A549 (cell line): ENCODE data around the gene ADCY7. TPM values are rescaled to one million over a fixed set of nuclear protein-coding genes. Genes with fewer than 3 reads are reported as not detected.

Experiments used
- ATAC-seq, 2 experiments: fragments of 200-7000 bp in 1 of 2; fragments of >200 bp in 1 of 2; cut with Nextera tagmentation in 1 of 2; cut with Tn5 transposase in 1 of 2; 3 replicates each; pipeline versions ENCODE4 v1.8.0 to v1.9.1; 2018 to 2020; ENCODE audit warnings: mild to moderate bottlenecking in 1 of 2, moderate library complexity in 1 of 2
- CTCF ChIA-PET: fragments of 300-600 bp; sonication (Branson Sonifier 250); formaldehyde crosslinking; extraction: SDS; loops from one replicate; lab custom pipeline; 2021; ENCODE audit warnings: antibody characterized with exemption, inconsistent platforms; lab: Yijun Ruan, JAX
- POLR2A ChIA-PET: fragments of 350-600 bp; formaldehyde crosslinking; extraction: SDS; loops from one replicate; lab custom pipeline; 2021; ENCODE audit warnings: antibody characterized with exemption, inconsistent platforms; lab: Yijun Ruan, JAX
- DNase-seq, 2 experiments: peaks; one replicate each; pipeline versions ENCODE4 v3.0.0 to v3.0.0-alpha.2; 2011 to 2016; ENCODE audit warnings: low read depth in 1 of 2, low spot score in 1 of 2
- FAIRE-seq: peaks from 2 replicates; lab custom pipeline; 2011; peaks lifted over from hg19 to GRCh38; lab: Jason Lieb, UNC
- H3K27ac ChIP-seq, 2 experiments: fragments of >200 bp; sonication (Bioruptor Twin); formaldehyde crosslinking; 3 replicates each; pipeline ENCODE4 v1.5.1; 2016 to 2017
- H3K4me1 ChIP-seq: fragments of >200 bp; sonication (Bioruptor Twin); formaldehyde crosslinking; 3 replicates; pipeline ENCODE4 v1.6.1; 2016
- H3K4me2 ChIP-seq: fragments of >200 bp; sonication (Bioruptor Twin); formaldehyde crosslinking; 3 replicates; pipeline ENCODE4 v1.6.1; 2016
- H3K4me3 ChIP-seq: fragments of >200 bp; sonication (Bioruptor Twin); formaldehyde crosslinking; 3 replicates; pipeline ENCODE4 v1.5.1; 2016
- H3K9me3 ChIP-seq: fragments of >200 bp; sonication (Bioruptor Twin); formaldehyde crosslinking; 3 replicates; pipeline ENCODE4 v1.6.1; 2016
- BHLHE40 ChIP-seq: IDR thresholded peaks from 2 replicates; pipeline ENCODE4 v1.6.1; 2012; ENCODE audit warnings: low read depth, low read length, inconsistent platforms
- CHD2 ChIP-seq: fragments of 150-350 bp; IDR thresholded peaks from 2 replicates; pipeline ENCODE4 v1.6.1; 2014; ENCODE audit warnings: low read length; ENCODE audit not compliant: partially characterized antibody
- E2F6 ChIP-seq: IDR thresholded peaks from 2 replicates; pipeline ENCODE4 v1.6.1; 2012; ENCODE audit warnings: low read depth, borderline replicate concordance
- ELK1 ChIP-seq: fragments of 150-350 bp; IDR thresholded peaks from 2 replicates; pipeline ENCODE4 v1.6.1; 2014; ENCODE audit warnings: low read depth, mild to moderate bottlenecking, low read length
- HDAC2 ChIP-seq: fragments of 200-600 bp; sonication (generic); IDR thresholded peaks from 2 replicates; pipeline ENCODE4 v1.6.1; 2016
- HOXB5 ChIP-seq: fragments of 250-450 bp; sonication (Bioruptor Pico); IDR thresholded peaks from 2 replicates; pipeline ENCODE4 v1.5.0; 2020; ENCODE audit warnings: mild to moderate bottlenecking, moderate library complexity
- KDM1A ChIP-seq: fragments of 200-600 bp; sonication (generic); IDR thresholded peaks from 2 replicates; pipeline ENCODE4 v1.6.1; 2016; ENCODE audit warnings: low read depth, mild to moderate bottlenecking
- KDM5A ChIP-seq: fragments of 200-600 bp; sonication (generic); IDR thresholded peaks from 2 replicates; pipeline ENCODE4 v1.6.1; 2016; ENCODE audit warnings: antibody characterized with exemption, mild to moderate bottlenecking
- NPAS2 ChIP-seq: fragments of 250-450 bp; sonication (Bioruptor Pico); IDR thresholded peaks from 2 replicates; pipeline ENCODE4 v1.8.0; 2022; ENCODE audit warnings: mild to moderate bottlenecking, moderate library complexity, borderline replicate concordance
- NR3C1 ChIP-seq: fragments of >200 bp; sonication (Bioruptor Twin); formaldehyde crosslinking; IDR thresholded peaks from 3 replicates; pipeline ENCODE4 v1.6.1; 2017
- POLR2A ChIP-seq: IDR thresholded peaks from 2 replicates; pipeline ENCODE4 v1.6.1; 2012; ENCODE audit warnings: mild to moderate bottlenecking, low read length
- RARB ChIP-seq: fragments of 250-450 bp; sonication (Bioruptor Pico); IDR thresholded peaks from 2 replicates; pipeline ENCODE4 v1.8.0; 2021; ENCODE audit warnings: mild to moderate bottlenecking, moderate library complexity
- ZFP36 ChIP-seq: fragments of 450-650 bp; IDR thresholded peaks from 2 replicates; pipeline ENCODE4 v1.6.1; 2014; ENCODE audit warnings: borderline replicate concordance; ENCODE audit not compliant: partially characterized antibody
- WGBS: methylation state at CpG from one replicate; pipeline ENCODE4 v1.1.6; 2017; ENCODE audit errors: missing lambda C conversion rate; 5-methylcytosine and 5-hydroxymethylcytosine counted together
- polyA plus RNA-seq, 4 experiments: library from polyadenylated mRNA; depleted of rRNA in 3 of 4; stranded (reverse); fragments of >200 nt; fragmentation: RNase III in 1 of 4; extraction: RNeasy Plus Mini Kit Qiagen cat#74134 plus additional on column Dnase treatment in 1 of 4; gene quantifications; 2 replicates in 3 of 4; 3 replicates in 1 of 4; pipeline ENCODE4 v1.2.3, GENCODE V29; 2011 to 2017
- TF ChIP-seq, protein P1 (sequence below): fragments of >200 bp; sonication (Bioruptor Twin); formaldehyde crosslinking; IDR thresholded peaks from 3 replicates; pipeline ENCODE4 v1.6.1; 2016
- TF ChIP-seq, protein P2 (sequence below): fragments of 250-450 bp; sonication (Bioruptor Pico); IDR thresholded peaks from 2 replicates; pipeline ENCODE4 v1.5.0; 2021; ENCODE audit warnings: mild to moderate bottlenecking, moderate library complexity, borderline replicate concordance
- TF ChIP-seq, protein P3 (sequence below): fragments of 200-600 bp; sonication (generic); IDR thresholded peaks from 2 replicates; pipeline ENCODE4 v1.6.1; 2016; ENCODE audit warnings: antibody characterized with exemption, mild to moderate bottlenecking, moderate library complexity
- TF ChIP-seq, protein P4 (sequence below): IDR thresholded peaks from 2 replicates; pipeline ENCODE4 v1.6.1; 2012

The ADCY7 gene
- polyA plus RNA-seq, 2 of the 4 experiments (the other 2 are of a cell fraction) = 10.5 to 18.7 TPM

DNA sequence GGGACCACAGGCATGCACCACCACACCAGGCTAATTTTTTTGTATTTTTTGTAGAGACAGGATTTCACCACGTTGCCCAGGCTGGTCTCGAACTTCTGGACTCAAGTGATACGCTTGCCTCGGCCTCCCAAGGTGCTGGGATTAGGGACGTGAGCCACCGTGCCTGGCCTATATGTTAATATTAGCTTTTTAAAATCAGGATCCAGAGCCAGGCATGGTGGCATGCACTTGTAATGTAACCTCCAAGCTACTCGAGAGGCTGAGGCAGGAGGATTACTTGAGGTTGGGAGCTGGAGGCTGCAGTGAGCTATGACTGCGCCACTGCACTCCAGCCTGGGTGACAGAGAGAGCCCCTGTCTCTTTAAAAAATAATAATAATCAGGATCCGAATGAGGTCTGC lies 8.5 kb upstream of the ADCY7 start (continued):
- TF ChIP-seq, protein P1, sequence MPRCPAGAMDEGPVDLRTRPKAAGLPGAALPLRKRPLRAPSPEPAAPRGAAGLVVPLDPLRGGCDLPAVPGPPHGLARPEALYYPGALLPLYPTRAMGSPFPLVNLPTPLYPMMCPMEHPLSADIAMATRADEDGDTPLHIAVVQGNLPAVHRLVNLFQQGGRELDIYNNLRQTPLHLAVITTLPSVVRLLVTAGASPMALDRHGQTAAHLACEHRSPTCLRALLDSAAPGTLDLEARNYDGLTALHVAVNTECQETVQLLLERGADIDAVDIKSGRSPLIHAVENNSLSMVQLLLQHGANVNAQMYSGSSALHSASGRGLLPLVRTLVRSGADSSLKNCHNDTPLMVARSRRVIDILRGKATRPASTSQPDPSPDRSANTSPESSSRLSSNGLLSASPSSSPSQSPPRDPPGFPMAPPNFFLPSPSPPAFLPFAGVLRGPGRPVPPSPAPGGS = no peak

- ChIA-PET CTCF (interaction anchor here (1.2 to 2.0 kb wide), 2 partner anchors 10 to 96 kb away, joined by 4 to 8 read pairs; no protein-coding TSS in a partner anchor), POLR2A (no interaction called here)
- FAIRE-seq = no peak
- Histone ChIP-seq H3K4me1 (peaks cover 31% of the 10 kb centered on the region), H3K4me2 (no peak overlapping the region; the same call in 2 of the 3 replicates), H3K4me3 (no peak overlapping the region), H3K27ac (no peak overlapping the region), H3K9me3 (no peaks in the 10 kb centered on the region)
- 80% methylated on average over 23 of the region's 23 CpGs for WGBS
- no peak for DNase-seq
- no peak for ATAC-seq
- TF ChIP-seq POLR2A (no peak), HDAC2 (no peak), HOXB5 (CRISPR knock-in tag) (no peak), RARB (no peak), KDM1A (no peak), ELK1 (no peak), BHLHE40 (no peak), KDM5A (no peak), NR3C1 (no peak), E2F6 (no peak), NPAS2 (CRISPR knock-in tag) (no peak), CHD2 (no peak), ZFP36 (no peak)
- TF ChIP-seq, protein P2, sequence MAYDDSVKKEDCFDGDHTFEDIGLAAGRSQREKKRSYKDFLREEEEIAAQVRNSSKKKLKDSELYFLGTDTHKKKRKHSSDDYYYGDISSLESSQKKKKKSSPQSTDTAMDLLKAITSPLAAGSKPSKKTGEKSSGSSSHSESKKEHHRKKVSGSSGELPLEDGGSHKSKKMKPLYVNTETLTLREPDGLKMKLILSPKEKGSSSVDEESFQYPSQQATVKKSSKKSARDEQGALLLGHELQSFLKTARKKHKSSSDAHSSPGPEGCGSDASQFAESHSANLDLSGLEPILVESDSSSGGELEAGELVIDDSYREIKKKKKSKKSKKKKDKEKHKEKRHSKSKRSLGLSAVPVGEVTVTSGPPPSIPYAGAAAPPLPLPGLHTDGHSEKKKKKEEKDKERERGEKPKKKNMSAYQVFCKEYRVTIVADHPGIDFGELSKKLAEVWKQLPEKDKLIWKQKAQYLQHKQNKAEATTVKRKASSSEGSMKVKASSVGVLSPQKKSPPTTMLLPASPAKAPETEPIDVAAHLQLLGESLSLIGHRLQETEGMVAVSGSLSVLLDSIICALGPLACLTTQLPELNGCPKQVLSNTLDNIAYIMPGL (CRISPR knock-in tag) = no peak
- TF ChIP-seq, protein P3, sequence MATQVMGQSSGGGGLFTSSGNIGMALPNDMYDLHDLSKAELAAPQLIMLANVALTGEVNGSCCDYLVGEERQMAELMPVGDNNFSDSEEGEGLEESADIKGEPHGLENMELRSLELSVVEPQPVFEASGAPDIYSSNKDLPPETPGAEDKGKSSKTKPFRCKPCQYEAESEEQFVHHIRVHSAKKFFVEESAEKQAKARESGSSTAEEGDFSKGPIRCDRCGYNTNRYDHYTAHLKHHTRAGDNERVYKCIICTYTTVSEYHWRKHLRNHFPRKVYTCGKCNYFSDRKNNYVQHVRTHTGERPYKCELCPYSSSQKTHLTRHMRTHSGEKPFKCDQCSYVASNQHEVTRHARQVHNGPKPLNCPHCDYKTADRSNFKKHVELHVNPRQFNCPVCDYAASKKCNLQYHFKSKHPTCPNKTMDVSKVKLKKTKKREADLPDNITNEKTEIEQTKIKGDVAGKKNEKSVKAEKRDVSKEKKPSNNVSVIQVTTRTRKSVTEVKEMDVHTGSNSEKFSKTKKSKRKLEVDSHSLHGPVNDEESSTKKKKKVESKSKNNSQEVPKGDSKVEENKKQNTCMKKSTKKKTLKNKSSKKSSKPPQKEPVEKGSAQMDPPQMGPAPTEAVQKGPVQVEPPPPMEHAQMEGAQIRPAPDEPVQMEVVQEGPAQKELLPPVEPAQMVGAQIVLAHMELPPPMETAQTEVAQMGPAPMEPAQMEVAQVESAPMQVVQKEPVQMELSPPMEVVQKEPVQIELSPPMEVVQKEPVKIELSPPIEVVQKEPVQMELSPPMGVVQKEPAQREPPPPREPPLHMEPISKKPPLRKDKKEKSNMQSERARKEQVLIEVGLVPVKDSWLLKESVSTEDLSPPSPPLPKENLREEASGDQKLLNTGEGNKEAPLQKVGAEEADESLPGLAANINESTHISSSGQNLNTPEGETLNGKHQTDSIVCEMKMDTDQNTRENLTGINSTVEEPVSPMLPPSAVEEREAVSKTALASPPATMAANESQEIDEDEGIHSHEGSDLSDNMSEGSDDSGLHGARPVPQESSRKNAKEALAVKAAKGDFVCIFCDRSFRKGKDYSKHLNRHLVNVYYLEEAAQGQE = no peak
- TF ChIP-seq, protein P4, sequence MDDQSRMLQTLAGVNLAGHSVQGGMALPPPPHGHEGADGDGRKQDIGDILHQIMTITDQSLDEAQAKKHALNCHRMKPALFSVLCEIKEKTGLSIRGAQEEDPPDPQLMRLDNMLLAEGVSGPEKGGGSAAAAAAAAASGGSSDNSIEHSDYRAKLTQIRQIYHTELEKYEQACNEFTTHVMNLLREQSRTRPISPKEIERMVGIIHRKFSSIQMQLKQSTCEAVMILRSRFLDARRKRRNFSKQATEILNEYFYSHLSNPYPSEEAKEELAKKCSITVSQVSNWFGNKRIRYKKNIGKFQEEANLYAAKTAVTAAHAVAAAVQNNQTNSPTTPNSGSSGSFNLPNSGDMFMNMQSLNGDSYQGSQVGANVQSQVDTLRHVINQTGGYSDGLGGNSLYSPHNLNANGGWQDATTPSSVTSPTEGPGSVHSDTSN = no peak
These were observed 6.8 kb upstream of the ADCY7 start for GRCh38 chr16:50259334-50260205.
